GM19043 (cell line): ENCODE measurements around the gene C3orf22.

Source experiments
- ATAC-seq: cut with Tn5 transposase; IDR thresholded peaks from one replicate; pipeline ENCODE4 v1.9.1; 2021; ENCODE audit warnings: low read depth; ENCODE audit not compliant: unreplicated experiment

Gene C3orf22

GRCh38 chr3:126516152-126516935 lies 42.4 kb downstream of the C3orf22 start:
- no peak for ATAC-seq

GRCh38 chr3:126515066-126515706 lies 43.5 kb downstream of the C3orf22 start:
- no peak for ATAC-seq

GRCh38 chr3:126514161-126514560 lies 44.6 kb downstream of the C3orf22 start:
- ATAC-seq, result no peak

- ATAC-seq, result no peak
Observed at GRCh38 chr3:126512916-126513650, 45.6 kb downstream of the C3orf22 start.

- ATAC-seq, result no peak
Observed at GRCh38 chr3:126512026-126512425, 46.7 kb downstream of the C3orf22 start.

- no peak for ATAC-seq
Observed at GRCh38 chr3:126511291-126511690, 47.4 kb downstream of the C3orf22 start.

GRCh38 chr3:126510308-126510910 lies 48.3 kb downstream of the C3orf22 start:
- ATAC-seq, result no peak

- ATAC-seq, result no peak
Observed at GRCh38 chr3:126509597-126510307, 49.0 kb downstream of the C3orf22 start.

- ATAC-seq, result no peak
Observed at GRCh38 chr3:126508564-126508964, 50.2 kb downstream of the C3orf22 start.

- no peak for ATAC-seq
Observed at GRCh38 chr3:126507886-126508285, 50.8 kb downstream of the C3orf22 start.

GRCh38 chr3:126503701-126504100 lies 55.0 kb downstream of the C3orf22 start:
- ATAC-seq, result no peak

- no peak for ATAC-seq
Observed at GRCh38 chr3:126502656-126503055, 56.1 kb downstream of the C3orf22 start.

- no peak for ATAC-seq
Observed at GRCh38 chr3:126501736-126502135, 57.0 kb downstream of the C3orf22 start.

GRCh38 chr3:126501054-126501453 lies 57.7 kb downstream of the C3orf22 start:
- no peak for ATAC-seq

GRCh38 chr3:126500016-126500415 lies 58.7 kb downstream of the C3orf22 start:
- ATAC-seq, result no peak
